ENCODE data around the gene OR4X1. TPM values are rescaled to one million over a fixed set of nuclear protein-coding genes. Genes with fewer than 3 reads are reported as not detected.
"Not testable (repeated sequence)": the region's sequence is repeated elsewhere in the genome, so short reads cannot be mapped to it uniquely, and the experiment has no call there.

The OR4X1 gene, protein sequence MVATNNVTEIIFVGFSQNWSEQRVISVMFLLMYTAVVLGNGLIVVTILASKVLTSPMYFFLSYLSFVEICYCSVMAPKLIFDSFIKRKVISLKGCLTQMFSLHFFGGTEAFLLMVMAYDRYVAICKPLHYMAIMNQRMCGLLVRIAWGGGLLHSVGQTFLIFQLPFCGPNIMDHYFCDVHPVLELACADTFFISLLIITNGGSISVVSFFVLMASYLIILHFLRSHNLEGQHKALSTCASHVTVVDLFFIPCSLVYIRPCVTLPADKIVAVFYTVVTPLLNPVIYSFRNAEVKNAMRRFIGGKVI
- polyA plus RNA-seq, result not detected
- long read RNA-seq, donor 1, result 0 reads
- long read RNA-seq, donor 2, result 0 reads
- long read RNA-seq, donor 3, result 0 reads
- long read RNA-seq, donor 4, result 0 reads
- long read RNA-seq, donor 5, result 0 reads
- long read RNA-seq, donor 6, result 0 reads
- long read RNA-seq, donor 7, result 0 reads
- long read RNA-seq, donor 8, result 0 reads
- long read RNA-seq, donor 9, result 0 reads
- long read RNA-seq, donor 10, result 0 reads
- long read RNA-seq, donor 11, result 0 reads

DNA sequence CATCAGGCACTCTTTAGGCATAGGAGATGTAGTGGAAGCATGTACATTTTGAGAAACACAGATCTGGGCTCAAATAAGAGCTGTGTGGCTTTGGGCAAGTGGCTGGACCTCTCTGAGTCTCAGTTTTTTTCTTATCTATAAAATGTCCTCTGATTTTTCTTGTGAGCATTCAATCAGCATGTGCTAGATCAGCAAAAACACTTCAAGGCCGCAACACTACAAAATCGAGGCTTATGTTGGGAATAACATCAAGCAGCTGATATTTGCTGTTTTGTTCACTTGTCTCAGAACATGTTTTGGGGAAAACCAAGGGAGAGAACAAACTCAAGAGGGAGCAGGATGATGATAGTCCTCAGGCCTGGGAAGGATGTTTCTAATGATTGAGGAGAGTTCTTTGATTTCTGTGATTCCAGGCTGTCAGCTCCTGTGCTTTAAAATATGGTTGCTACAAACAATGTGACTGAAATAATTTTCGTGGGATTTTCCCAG is at the start of gene OR4X1:
OR4X1 (plus strand) TSS at position 439 of the 489 bp plus-strand sequence; CDS start at position 439, 0 bp downstream.
- WGBS (ENCODE audit: insufficient coverage, low lambda C conversion rate), result no CpG with 5 or more reads among the region's 3 CpGs
- DNase-seq, result no peak
- Histone ChIP-seq H3K4me1 (ENCODE audit: control insufficient read depth, insufficient read depth, low read length) (no peaks in the 10 kb centered on the region), H3K4me3 (ENCODE audit: low read length) (no peak within 1 kb of the TSS), H3K36me3 (ENCODE audit: control insufficient read depth, insufficient read depth, low read length) (no peaks in the 10 kb centered on the region), H3K27ac (ENCODE audit: low read length) (no peak within 1 kb of the TSS), H3K27me3 (ENCODE audit: control insufficient read depth, insufficient read depth, low read length) (no peaks in the 10 kb centered on the region), H3K9me3 (ENCODE audit: control insufficient read depth, low read depth, low read length) (no peaks in the 10 kb centered on the region)

DNA sequence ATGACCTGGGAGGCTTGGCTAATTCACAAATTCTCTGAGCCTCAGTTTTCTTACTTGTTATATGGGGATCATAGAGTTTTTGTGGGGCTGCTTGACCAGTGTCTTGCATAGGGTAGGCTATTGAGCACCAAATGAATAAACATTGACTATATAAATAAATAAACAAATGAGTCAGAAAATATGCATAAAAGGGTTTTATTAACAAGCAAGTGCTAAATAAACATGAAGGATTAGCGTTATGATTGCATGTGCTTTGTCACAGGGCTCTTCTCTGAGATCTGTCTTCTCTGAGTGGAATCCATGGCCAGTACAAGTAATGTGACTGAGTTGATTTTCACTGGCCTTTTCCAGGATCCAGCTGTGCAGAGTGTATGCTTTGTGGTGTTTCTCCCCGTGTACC is 47.2 kb upstream of the OR4X1 start, which contains the start of gene OR4B1:
OR4B1 (plus strand) TSS at position 301 of the 400 bp plus-strand sequence; CDS start at position 301, 0 bp downstream.
- no peak within 1 kb of the TSS for H3K27ac ChIP-seq (ENCODE audit: low read length)
- no peaks in the 10 kb centered on the region for H3K9me3 ChIP-seq (ENCODE audit: control insufficient read depth, low read depth, low read length)
- no peak within 1 kb of the TSS for H3K4me3 ChIP-seq (ENCODE audit: low read length)
- H3K27me3 ChIP-seq (ENCODE audit: control insufficient read depth, insufficient read depth, low read length), result no peaks in the 10 kb centered on the region
- 43% methylated on average over 1 of the region's 2 CpGs for WGBS (ENCODE audit: insufficient coverage, low lambda C conversion rate)
- no peaks in the 10 kb centered on the region for H3K36me3 ChIP-seq (ENCODE audit: control insufficient read depth, insufficient read depth, low read length)
- H3K4me1 ChIP-seq (ENCODE audit: control insufficient read depth, insufficient read depth, low read length), result no peaks in the 10 kb centered on the region
- no peak for DNase-seq

DNA sequence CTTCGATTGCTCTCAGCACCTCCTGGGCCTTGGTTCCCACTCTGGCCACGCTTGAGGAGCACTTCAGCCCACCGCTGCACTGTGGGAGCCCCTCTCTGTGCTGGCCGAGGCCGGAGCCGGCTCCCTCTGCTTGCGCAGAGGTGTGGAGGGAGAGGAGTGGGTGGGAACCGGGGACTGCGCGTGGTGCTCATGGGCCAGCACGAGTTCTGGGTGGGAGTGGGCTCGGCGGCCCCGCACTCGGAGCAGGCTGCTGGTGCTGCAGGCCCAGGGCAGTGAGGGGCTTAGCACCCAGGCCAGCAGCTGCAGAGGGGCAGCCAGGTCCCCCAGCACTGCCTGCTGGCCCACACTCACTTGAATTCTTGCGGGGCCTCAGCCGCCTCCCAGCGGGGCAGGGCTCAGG is 34.9 kb upstream of the OR4X1 start:
- Histone ChIP-seq H3K36me3 (ENCODE audit: control insufficient read depth, insufficient read depth, low read length) (no peaks in the 10 kb centered on the region), H3K4me1 (ENCODE audit: control insufficient read depth, insufficient read depth, low read length) (no peaks in the 10 kb centered on the region), H3K27me3 (ENCODE audit: control insufficient read depth, insufficient read depth, low read length) (no peaks in the 10 kb centered on the region), H3K9me3 (ENCODE audit: control insufficient read depth, low read depth, low read length) (peaks cover 7% of the 10 kb centered on the region), H3K27ac (ENCODE audit: low read length) (no peak overlapping the region), H3K4me3 (ENCODE audit: low read length) (no peak overlapping the region)
- no CpG with 5 or more reads among the region's 18 CpGs for WGBS (ENCODE audit: insufficient coverage, low lambda C conversion rate)
- no peak for DNase-seq

- H3K4me1 ChIP-seq (ENCODE audit: control insufficient read depth, insufficient read depth, low read length); H3K27me3 ChIP-seq (ENCODE audit: control insufficient read depth, insufficient read depth, low read length); DNase-seq; H3K36me3 ChIP-seq (ENCODE audit: control insufficient read depth, insufficient read depth, low read length); H3K4me3 ChIP-seq (ENCODE audit: low read length); H3K27ac ChIP-seq (ENCODE audit: low read length); H3K9me3 ChIP-seq (ENCODE audit: control insufficient read depth, low read depth, low read length): not testable (repeated sequence)
- WGBS (ENCODE audit: insufficient coverage, low lambda C conversion rate), result no CpG with 5 or more reads among the region's 11 CpGs
These were observed 33.6 kb upstream of the OR4X1 start for GRCh38 chr11:48230057-48230456.

DNA sequence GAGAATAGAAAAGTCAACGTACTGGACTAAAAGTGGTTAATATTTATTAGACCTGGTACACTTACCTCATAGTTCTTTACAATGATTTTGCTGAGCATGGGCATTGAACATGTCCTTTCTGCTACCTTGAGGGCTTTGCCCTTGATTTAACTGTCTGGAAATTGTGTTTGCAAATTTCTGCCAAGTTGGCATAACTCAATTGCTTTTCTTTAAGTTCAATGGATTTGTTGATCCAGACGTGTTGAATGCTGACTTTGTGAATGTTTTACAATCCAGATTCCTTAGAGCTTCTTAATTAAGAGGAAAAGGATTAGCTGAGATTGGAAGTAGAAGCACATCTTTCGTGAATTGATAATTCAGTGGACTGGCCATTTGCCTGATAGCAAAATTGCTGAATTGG is 25.9 kb upstream of the OR4X1 start:
- no peaks in the 10 kb centered on the region for H3K36me3 ChIP-seq (ENCODE audit: control insufficient read depth, insufficient read depth, low read length)
- H3K27ac ChIP-seq (ENCODE audit: low read length), result no peak overlapping the region
- no peaks in the 10 kb centered on the region for H3K27me3 ChIP-seq (ENCODE audit: control insufficient read depth, insufficient read depth, low read length)
- WGBS (ENCODE audit: insufficient coverage, low lambda C conversion rate), result 17% methylated on average over 2 of the region's 3 CpGs
- no peak overlapping the region for H3K4me3 ChIP-seq (ENCODE audit: low read length)
- H3K4me1 ChIP-seq (ENCODE audit: control insufficient read depth, insufficient read depth, low read length), result no peaks in the 10 kb centered on the region
- no peak for DNase-seq
- no peaks in the 10 kb centered on the region for H3K9me3 ChIP-seq (ENCODE audit: control insufficient read depth, low read depth, low read length)

DNA sequence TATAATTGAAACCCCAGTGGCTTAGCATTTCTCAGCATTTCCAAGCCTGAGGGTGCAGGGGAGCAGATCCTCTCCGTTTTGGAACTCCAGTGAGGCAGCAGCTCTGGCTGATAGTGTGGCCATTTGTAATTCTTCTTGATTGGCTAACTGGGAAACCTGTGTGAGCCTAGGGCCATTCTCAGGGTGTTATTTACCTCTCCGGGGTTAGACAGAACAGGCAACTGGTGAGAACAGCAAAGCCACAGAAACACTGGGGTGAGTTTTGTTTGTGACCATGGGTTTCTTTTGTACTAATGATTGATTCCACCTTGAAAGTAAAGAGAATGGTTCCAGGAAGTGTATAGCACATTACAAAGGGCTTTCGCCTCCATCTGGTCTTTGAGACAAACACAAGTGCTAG is 21.2 kb upstream of the OR4X1 start:
- whole genome bisulfite sequencing (ENCODE audit: insufficient coverage, low lambda C conversion rate), result 100% methylated on average over 1 of the region's 3 CpGs
- DNase-seq, result no peak
- Histone ChIP-seq H3K27me3 (ENCODE audit: control insufficient read depth, insufficient read depth, low read length) (no peaks in the 10 kb centered on the region), H3K36me3 (ENCODE audit: control insufficient read depth, insufficient read depth, low read length) (no peaks in the 10 kb centered on the region), H3K4me3 (ENCODE audit: low read length) (no peak overlapping the region), H3K27ac (ENCODE audit: low read length) (no peak overlapping the region), H3K9me3 (ENCODE audit: control insufficient read depth, low read depth, low read length) (no peaks in the 10 kb centered on the region), H3K4me1 (ENCODE audit: control insufficient read depth, insufficient read depth, low read length) (no peaks in the 10 kb centered on the region)

GRCh38 chr11:48244804-48245203 is 18.9 kb upstream of the OR4X1 start, which contains the start of gene OR4X2:
Gene OR4X2, plus strand, starts transcription at chr11:48245104. Its CDS starts 0 bp downstream, at chr11:48245104.
- H3K36me3 ChIP-seq (ENCODE audit: control insufficient read depth, insufficient read depth, low read length), result no peaks in the 10 kb centered on the region
- DNase-seq, result no peak
- no peaks in the 10 kb centered on the region for H3K27me3 ChIP-seq (ENCODE audit: control insufficient read depth, insufficient read depth, low read length)
- no peaks in the 10 kb centered on the region for H3K4me1 ChIP-seq (ENCODE audit: control insufficient read depth, insufficient read depth, low read length)
- H3K4me3 ChIP-seq (ENCODE audit: low read length), result no peak within 1 kb of the TSS
- H3K9me3 ChIP-seq (ENCODE audit: control insufficient read depth, low read depth, low read length), result peaks cover 6% of the 10 kb centered on the region
- no peak within 1 kb of the TSS for H3K27ac ChIP-seq (ENCODE audit: low read length)

GRCh38 chr11:48248902-48249301 is 14.8 kb upstream of the OR4X1 start:
- peaks cover 6% of the 10 kb centered on the region for H3K9me3 ChIP-seq (ENCODE audit: control insufficient read depth, low read depth, low read length)
- whole genome bisulfite sequencing (ENCODE audit: insufficient coverage, low lambda C conversion rate), result 67% methylated on average over 1 of the region's 1 CpG
- no peak overlapping the region for H3K4me3 ChIP-seq (ENCODE audit: low read length)
- H3K27me3 ChIP-seq (ENCODE audit: control insufficient read depth, insufficient read depth, low read length), result no peaks in the 10 kb centered on the region
- DNase-seq, result no peak
- no peak overlapping the region for H3K27ac ChIP-seq (ENCODE audit: low read length)
- no peaks in the 10 kb centered on the region for H3K4me1 ChIP-seq (ENCODE audit: control insufficient read depth, insufficient read depth, low read length)
- H3K36me3 ChIP-seq (ENCODE audit: control insufficient read depth, insufficient read depth, low read length), result no peaks in the 10 kb centered on the region

DNA sequence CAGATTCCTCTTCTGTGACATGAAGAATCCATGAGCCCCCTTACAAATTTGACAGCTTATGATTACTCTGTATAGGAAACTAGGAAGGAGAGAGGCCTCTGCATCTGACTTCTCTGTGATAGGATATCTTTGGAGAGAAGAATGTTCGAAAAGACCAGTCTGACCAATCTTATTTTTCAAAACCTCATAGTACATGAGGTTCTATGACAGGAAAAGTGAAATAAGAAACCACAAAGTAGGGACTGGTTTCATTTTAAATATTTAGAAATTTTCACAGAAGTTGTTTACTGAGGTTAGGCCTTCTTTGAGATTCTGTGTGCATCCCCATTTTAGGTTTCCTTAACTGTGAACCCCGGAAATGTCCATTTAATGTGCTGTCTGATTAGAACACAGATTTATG is 2.1 kb upstream of the OR4X1 start:
- no peaks in the 10 kb centered on the region for H3K4me1 ChIP-seq (ENCODE audit: control insufficient read depth, insufficient read depth, low read length)
- DNase-seq, result no peak
- no peak overlapping the region for H3K27ac ChIP-seq (ENCODE audit: low read length)
- H3K9me3 ChIP-seq (ENCODE audit: control insufficient read depth, low read depth, low read length), result no peaks in the 10 kb centered on the region
- 78% methylated on average over 2 of the region's 2 CpGs for WGBS (ENCODE audit: insufficient coverage, low lambda C conversion rate)
- no peak overlapping the region for H3K4me3 ChIP-seq (ENCODE audit: low read length)
- H3K27me3 ChIP-seq (ENCODE audit: control insufficient read depth, insufficient read depth, low read length), result no peaks in the 10 kb centered on the region
- no peaks in the 10 kb centered on the region for H3K36me3 ChIP-seq (ENCODE audit: control insufficient read depth, insufficient read depth, low read length)

- Histone ChIP-seq H3K27ac (ENCODE audit: low read length) (no peak overlapping the region), H3K9me3 (ENCODE audit: control insufficient read depth, low read depth, low read length) (no peaks in the 10 kb centered on the region), H3K4me1 (ENCODE audit: control insufficient read depth, insufficient read depth, low read length) (no peaks in the 10 kb centered on the region), H3K4me3 (ENCODE audit: low read length) (no peak overlapping the region), H3K36me3 (ENCODE audit: control insufficient read depth, insufficient read depth, low read length) (no peaks in the 10 kb centered on the region), H3K27me3 (ENCODE audit: control insufficient read depth, insufficient read depth, low read length) (no peaks in the 10 kb centered on the region)
- no CpG with 5 or more reads among the region's 3 CpGs for WGBS (ENCODE audit: insufficient coverage, low lambda C conversion rate)
- DNase-seq, result no peak
These were observed 7.0 kb downstream of the OR4X1 start for GRCh38 chr11:48270621-48271020.

All from large intestine (tissue), 12 donors.